Measurements from ENCODE around the gene PCDHA10.
"Not testable (repeated sequence)": the region's sequence is repeated elsewhere in the genome, so short reads cannot be mapped to it uniquely, and the experiment has no call there.

PCDHA10 gene

GRCh38 chr5:140842798-140843733, 12.6 kb upstream of the PCDHA10 start:
- no peak for DNase-seq

GRCh38 chr5:140848139-140849102, 7.3 kb upstream of the PCDHA10 start, which contains the start of gene PCDHA9:
PCDHA9 (plus strand) TSS chr5:140848382; CDS start chr5:140848496, 114 bp downstream.
- not testable (repeated sequence) for DNase-seq

GRCh38 chr5:140849831-140850634, 5.7 kb upstream of the PCDHA10 start:
- not testable (repeated sequence) for DNase-seq

DNA sequence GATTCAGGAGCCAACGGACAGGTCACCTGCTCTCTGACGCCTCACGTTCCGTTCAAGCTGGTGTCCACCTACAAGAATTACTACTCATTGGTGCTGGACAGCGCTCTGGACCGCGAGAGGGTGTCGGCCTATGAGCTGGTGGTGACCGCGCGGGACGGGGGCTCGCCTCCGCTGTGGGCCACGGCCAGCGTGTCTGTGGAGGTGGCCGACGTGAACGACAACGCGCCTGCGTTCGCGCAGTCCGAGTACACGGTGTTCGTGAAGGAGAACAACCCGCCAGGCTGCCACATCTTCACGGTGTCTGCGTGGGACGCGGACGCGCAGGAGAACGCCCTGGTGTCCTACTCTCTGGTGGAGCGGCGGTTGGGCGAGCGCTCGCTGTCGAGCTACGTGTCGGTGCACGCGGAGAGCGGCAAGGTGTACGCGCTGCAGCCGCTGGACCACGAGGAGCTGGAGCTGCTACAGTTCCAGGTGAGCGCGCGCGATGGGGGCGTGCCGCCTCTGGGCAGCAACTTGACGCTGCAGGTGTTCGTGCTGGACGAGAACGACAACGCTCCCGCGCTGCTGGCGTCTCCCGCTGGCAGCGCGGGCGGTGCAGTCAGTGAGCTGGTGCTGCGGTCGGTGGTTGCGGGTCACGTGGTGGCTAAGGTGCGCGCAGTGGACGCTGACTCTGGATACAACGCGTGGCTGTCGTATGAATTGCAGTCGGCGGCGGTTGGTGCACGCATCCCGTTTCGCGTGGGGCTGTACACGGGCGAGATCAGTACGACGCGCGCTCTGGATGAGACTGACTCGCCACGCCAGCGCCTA, 1.7 kb downstream of the PCDHA10 start:
- no peak for DNase-seq

- no peak for DNase-seq
Observed at GRCh38 chr5:140857987-140858240, 2.2 kb downstream of the PCDHA10 start.

- no peak for DNase-seq
Observed at GRCh38 chr5:140862441-140863295, 7.0 kb downstream of the PCDHA10 start.

DNA sequence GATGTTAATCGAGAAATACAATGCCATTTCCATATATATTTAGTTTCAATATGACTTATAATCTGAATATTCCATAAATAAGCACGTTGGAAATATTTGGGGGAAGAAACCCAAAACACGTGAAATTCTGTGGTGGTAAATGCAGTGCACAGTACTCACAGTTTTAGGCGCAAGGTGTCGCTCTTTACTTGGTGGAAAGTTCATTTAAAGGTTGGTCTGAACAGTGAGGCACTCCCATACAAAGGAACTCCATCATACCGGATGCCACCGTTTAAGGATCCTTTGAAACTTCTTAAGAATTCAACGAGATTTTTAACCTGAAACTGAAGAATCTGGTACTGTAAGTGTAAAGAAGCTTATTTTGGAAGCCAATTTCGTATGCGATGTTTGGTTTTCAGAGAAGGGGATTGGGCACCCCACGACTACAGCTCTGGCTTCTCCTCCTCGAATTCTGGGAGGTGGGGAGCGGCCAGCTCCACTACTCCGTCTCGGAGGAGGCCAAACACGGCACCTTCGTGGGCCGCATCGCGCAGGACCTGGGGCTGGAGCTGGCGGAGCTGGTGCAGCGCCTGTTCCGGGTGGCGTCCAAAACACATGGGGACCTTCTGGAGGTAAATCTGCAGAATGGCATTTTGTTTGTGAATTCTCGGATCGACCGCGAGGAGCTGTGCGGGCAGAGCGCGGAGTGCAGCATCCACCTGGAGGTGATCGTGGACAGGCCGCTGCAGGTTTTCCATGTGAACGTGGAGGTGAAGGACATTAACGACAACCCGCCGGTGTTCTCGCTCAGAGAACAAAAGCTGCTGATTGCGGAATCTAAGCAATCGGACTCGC, 13.2 kb downstream of the PCDHA10 start, which contains the start of gene PCDHA11:
PCDHA11 (plus strand) TSS at position 237 of the 834 bp plus-strand sequence; CDS start at position 384, 147 bp downstream.
- no peak for DNase-seq

- no peak for DNase-seq
Observed at GRCh38 chr5:140869555-140869886, 13.8 kb downstream of the PCDHA10 start.

DNA sequence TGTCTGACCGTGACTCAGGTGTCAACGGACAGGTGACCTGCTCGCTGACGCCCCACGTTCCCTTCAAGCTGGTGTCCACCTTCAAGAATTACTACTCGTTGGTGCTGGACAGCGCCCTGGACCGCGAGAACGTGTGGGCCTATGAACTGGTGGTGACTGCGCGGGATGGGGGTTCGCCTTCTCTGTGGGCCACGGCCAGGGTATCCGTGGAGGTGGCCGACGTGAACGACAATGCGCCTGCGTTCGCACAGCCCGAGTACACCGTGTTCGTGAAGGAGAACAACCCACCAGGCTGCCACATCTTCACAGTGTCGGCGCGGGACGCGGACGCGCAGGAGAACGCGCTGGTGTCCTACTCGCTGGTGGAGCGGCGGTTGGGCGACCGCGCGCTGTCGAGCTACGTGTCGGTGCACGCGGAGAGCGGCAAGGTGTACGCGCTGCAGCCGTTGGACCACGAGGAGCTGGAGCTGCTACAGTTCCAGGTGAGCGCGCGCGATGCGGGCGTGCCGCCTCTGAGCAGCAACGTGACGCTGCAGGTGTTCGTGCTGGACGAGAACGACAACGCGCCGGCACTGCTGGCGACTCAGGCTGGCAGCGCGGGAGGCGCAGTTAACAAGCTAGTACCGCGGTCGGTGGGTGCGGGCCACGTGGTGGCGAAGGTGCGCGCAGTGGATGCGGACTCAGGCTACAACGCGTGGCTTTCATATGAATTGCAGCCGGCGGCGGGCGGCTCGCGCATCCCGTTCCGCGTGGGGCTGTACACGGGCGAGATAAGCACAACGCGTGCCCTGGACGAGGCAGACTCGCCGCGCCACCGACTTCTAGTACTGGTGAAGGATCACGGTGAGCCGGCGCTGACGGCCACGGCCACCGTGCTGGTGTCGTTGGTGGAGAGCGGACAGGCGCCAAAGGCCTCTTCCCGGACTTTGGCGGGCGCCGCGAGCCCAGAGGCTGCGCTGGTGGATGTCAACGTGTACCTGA, 14.8 kb downstream of the PCDHA10 start:
- DNase-seq = no peak

DNA sequence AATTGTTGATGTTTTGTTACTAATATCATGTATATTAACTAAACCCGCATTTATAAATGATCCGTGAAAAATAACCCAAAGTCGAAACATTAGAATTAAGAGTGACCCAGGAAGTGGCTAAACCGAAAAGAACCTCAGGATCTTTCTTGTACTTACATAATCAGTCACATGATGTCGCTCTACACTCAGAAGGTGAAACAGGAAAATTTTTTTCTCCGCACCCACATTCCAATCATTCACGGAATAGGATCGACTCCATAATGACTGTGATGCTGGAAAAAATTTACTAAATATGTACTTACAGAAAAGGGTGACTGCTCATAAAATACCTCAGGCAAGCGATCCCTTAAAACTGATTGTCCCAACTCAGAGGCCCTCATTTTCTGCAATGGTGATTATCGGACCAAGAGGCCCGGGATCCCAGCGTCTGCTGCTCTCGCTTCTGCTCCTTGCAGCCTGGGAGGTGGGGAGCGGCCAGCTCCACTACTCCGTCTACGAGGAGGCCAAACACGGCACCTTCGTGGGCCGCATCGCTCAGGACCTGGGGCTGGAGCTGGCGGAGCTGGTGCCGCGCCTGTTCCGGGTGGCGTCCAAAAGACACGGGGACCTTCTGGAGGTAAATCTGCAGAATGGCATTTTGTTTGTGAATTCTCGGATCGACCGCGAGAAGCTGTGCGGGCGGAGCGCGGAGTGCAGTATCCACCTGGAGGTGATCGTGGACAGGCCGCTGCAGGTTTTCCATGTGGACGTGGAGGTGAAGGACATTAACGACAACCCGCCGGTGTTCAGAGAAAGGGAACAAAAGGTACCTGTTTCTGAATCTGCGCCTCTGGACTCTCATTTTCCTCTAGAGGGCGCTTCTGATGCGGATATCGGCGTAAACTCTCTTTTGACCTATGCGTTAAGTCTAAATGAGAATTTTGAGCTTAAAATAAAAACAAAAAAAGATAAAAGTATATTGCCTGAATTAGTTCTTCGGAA, 19.7 kb downstream of the PCDHA10 start, which contains the start of gene PCDHA12:
PCDHA12 (plus strand) TSS at position 224 of the 981 bp plus-strand sequence; CDS start at position 389, 165 bp downstream.
- DNase-seq = no peak

- not testable (repeated sequence) for DNase-seq
Observed at GRCh38 chr5:140876541-140877261, 21.0 kb downstream of the PCDHA10 start.

DNA sequence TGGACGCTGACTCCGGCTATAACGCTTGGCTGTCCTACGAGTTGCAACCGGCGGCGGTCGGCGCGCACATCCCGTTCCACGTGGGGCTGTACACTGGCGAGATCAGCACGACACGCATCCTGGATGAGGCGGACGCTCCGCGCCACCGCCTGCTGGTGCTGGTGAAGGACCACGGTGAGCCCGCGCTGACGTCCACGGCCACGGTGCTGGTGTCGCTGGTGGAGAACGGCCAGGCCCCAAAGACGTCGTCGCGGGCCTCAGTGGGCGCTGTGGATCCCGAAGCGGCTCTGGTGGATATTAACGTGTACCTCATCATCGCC, 21.5 kb downstream of the PCDHA10 start:
- no peak for DNase-seq

- DNase-seq = no peak
Observed at GRCh38 chr5:140881889-140882590, 26.3 kb downstream of the PCDHA10 start, which contains the start of gene PCDHA13. PCDHA13 (plus strand) TSS chr5:140882124; CDS start chr5:140882269, 145 bp downstream.

- DNase-seq = no peak
Observed at GRCh38 chr5:140882591-140882899, 26.8 kb downstream of the PCDHA10 start.

DNA sequence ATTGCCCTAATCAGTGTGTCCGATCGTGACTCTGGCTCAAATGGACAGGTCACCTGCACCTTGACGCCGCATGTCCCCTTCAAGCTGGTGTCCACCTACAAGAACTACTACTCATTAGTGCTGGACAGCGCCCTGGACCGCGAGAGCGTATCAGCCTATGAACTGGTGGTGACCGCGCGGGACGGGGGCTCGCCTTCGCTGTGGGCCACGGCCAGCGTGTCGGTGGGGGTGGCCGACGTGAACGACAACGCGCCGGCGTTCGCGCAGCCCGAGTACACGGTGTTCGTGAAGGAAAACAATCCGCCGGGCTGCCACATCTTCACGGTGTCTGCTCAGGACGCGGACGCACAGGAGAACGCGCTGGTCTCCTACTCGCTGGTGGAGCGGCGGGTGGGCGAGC, 27.7 kb downstream of the PCDHA10 start:
- DNase-seq = no peak

Measured in activated effector memory CD4-positive, alpha-beta T cell treated with anti-CD3 and anti-CD28 coated beads, Interleukin-2, amount 50 U/mL, for 16 hours (primary cell).